Type B pancreatic cell (in vitro differentiated cells): ENCODE data around the gene ATPAF2. TPM values are rescaled to one million over a fixed set of nuclear protein-coding genes. Genes with fewer than 3 reads are reported as not detected.

Experiments used
- DNase-seq: peaks from one replicate; pipeline ENCODE4 v3.0.0; 2021; ENCODE audit warnings: mixed read lengths; ENCODE audit not compliant: unreplicated experiment; ENCODE audit errors: extremely low spot score
- H3K27ac Mint-ChIP-seq: 2 replicates; pipeline ENCODE4 v1.8.0; 2021; ENCODE audit warnings: mild to moderate bottlenecking, mixed read lengths
- H3K27me3 Mint-ChIP-seq: 2 replicates; pipeline ENCODE4 v1.8.0; 2021; ENCODE audit warnings: mixed read lengths
- H3K36me3 Mint-ChIP-seq: 2 replicates; pipeline ENCODE4 v1.8.0; 2021; ENCODE audit warnings: mixed read lengths
- H3K4me1 Mint-ChIP-seq: one replicate; pipeline ENCODE4 v1.8.0; 2021; ENCODE audit warnings: mixed read lengths; ENCODE audit not compliant: unreplicated experiment
- H3K4me3 Mint-ChIP-seq: 2 replicates; pipeline ENCODE4 v1.8.0; 2021; ENCODE audit warnings: mild to moderate bottlenecking, mixed read lengths
- H3K9me3 Mint-ChIP-seq: 2 replicates; pipeline ENCODE4 v1.8.0; 2021; ENCODE audit warnings: mixed read lengths
- CTCF ChIP-seq: fragments of 200-600 bp; sonication (generic); conservative IDR thresholded peaks from 2 replicates; pipeline ENCODE4 v1.5.0; 2021; ENCODE audit warnings: antibody characterized with exemption, mild to moderate bottlenecking
- total RNA-seq: library from RNA; stranded (reverse); gene quantifications from 2 replicates; pipeline ENCODE4 v1.2.1, GENCODE V29; 2021; ENCODE audit warnings: low replicate concordance

Gene ATPAF2
- total RNA-seq, 1 donor from 2014 or later, result 28.9 TPM

- H3K4me1 Mint-ChIP-seq, result peaks cover 17% of the 10 kb centered on the region
- H3K27ac Mint-ChIP-seq, result no peak overlapping the region
- H3K9me3 Mint-ChIP-seq, result no peaks in the 10 kb centered on the region
- no peak for DNase-seq
- TF ChIP-seq CTCF, result no peak
- no peaks in the 10 kb centered on the region for H3K27me3 Mint-ChIP-seq
- H3K36me3 Mint-ChIP-seq, result peaks cover 19% of the 10 kb centered on the region
- H3K4me3 Mint-ChIP-seq, result no peak overlapping the region
Observed at GRCh38 chr17:18045691-18046350, 6.9 kb upstream of the ATPAF2 start.

- Mint-ChIP-seq H3K4me1 (peaks cover 24% of the 10 kb centered on the region), H3K4me3 (no peak overlapping the region), H3K36me3 (peaks cover 15% of the 10 kb centered on the region), H3K9me3 (no peaks in the 10 kb centered on the region), H3K27ac (no peak overlapping the region), H3K27me3 (no peaks in the 10 kb centered on the region)
- no peak for DNase-seq
- no peak for TF ChIP-seq CTCF
Observed at GRCh38 chr17:18044609-18045008, 5.6 kb upstream of the ATPAF2 start.

- peaks cover 15% of the 10 kb centered on the region for H3K36me3 Mint-ChIP-seq
- H3K9me3 Mint-ChIP-seq, result no peaks in the 10 kb centered on the region
- DNase-seq, result no peak
- no peak overlapping the region for H3K27ac Mint-ChIP-seq
- TF ChIP-seq CTCF, result peak; percentile 6
- H3K4me3 Mint-ChIP-seq, result no peak overlapping the region
- H3K27me3 Mint-ChIP-seq, result no peaks in the 10 kb centered on the region
- H3K4me1 Mint-ChIP-seq, result peaks cover 29% of the 10 kb centered on the region
Observed at GRCh38 chr17:18043491-18043890, 4.5 kb upstream of the ATPAF2 start.

GRCh38 chr17:18042983-18043382, 4.0 kb upstream of the ATPAF2 start:
- no peak for DNase-seq
- peak overlapping the region; percentile 40 for H3K4me3 Mint-ChIP-seq
- H3K27ac Mint-ChIP-seq, result no peak overlapping the region
- TF ChIP-seq CTCF, result no peak
- H3K36me3 Mint-ChIP-seq, result peaks cover 15% of the 10 kb centered on the region
- no peaks in the 10 kb centered on the region for H3K27me3 Mint-ChIP-seq
- no peaks in the 10 kb centered on the region for H3K9me3 Mint-ChIP-seq
- H3K4me1 Mint-ChIP-seq, result peaks cover 32% of the 10 kb centered on the region

GRCh38 chr17:18041776-18042175, 2.8 kb upstream of the ATPAF2 start:
- Mint-ChIP-seq H3K4me1 (peaks cover 38% of the 10 kb centered on the region), H3K4me3 (peak overlapping the region; percentile 86)

More at GRCh38 chr17:18041776-18042175, 2.8 kb upstream of the ATPAF2 start:
- no peak for DNase-seq
- Mint-ChIP-seq H3K27ac (peak overlapping the region; percentile 16), H3K27me3 (no peaks in the 10 kb centered on the region), H3K9me3 (no peaks in the 10 kb centered on the region), H3K36me3 (peaks cover 7% of the 10 kb centered on the region)
- no peak for TF ChIP-seq CTCF
